Measurements from ENCODE around the gene MSL3B.

The MSL3B gene

GRCh38 chr2:233823731-233824121 is 44.5 kb downstream of the MSL3B start:
- no peaks in the 10 kb centered on the region for H3K9me3 ChIP-seq (replicated peaks; ENCODE audit: control insufficient read depth, insufficient read depth, low read depth, low read length)
- no peaks in the 10 kb centered on the region; the same call in 1 of the 2 replicates for H4K20me1 ChIP-seq (replicated peaks; ENCODE audit: control insufficient read depth, insufficient read depth, low read length)
- ChIA-PET POLR2A (interaction anchor here (0.6 to 1.1 kb wide), 3 partner anchors 11 to 188 kb away, joined by 3 read pairs; partner anchors contain the start of gene UGT1A10), CTCF (ENCODE audit: low intra/inter-chr PET ratio) (no interaction called here)
- H3K4me3 ChIP-seq = no peak overlapping the region
- H3K9ac ChIP-seq (ENCODE audit: insufficient read depth in 1 of 2, low read depth in 2 of 2, low read length in 2 of 2) = no peak overlapping the region
- H3K27ac ChIP-seq (ENCODE audit: extremely low read depth, low read depth, low read length) = no peak overlapping the region
- in situ Hi-C loops (cut with MboI) = no loop called here
- H3K36me3 ChIP-seq (ENCODE audit: control insufficient read depth, insufficient read depth, low read length) = no peaks in the 10 kb centered on the region
- no peak for DNase-seq (ENCODE audit: extremely low read depth in 1 of 4, low spot score in 3 of 4)
- no peak for FAIRE-seq
- no peak overlapping the region for H3K4me2 ChIP-seq (ENCODE audit: insufficient read depth, low read length)
- H2AFZ ChIP-seq (ENCODE audit: low read depth, low read length) = no peak overlapping the region
- H3K79me2 ChIP-seq (ENCODE audit: control insufficient read depth, insufficient read depth, low read length) = no peaks in the 10 kb centered on the region
- no TSS peak for BruUV-seq (replicated peaks)
- ATAC-seq = no peak
- intact Hi-C loops (cut with micrococcal nuclease) = no loop called here
- WGBS (ENCODE audit: insufficient coverage, low coverage, missing lambda C conversion rate) = 0% methylated on average over 4 of the region's 8 CpGs
- no peaks in the 10 kb centered on the region for H3K9me1 ChIP-seq (ENCODE audit: control insufficient read depth, insufficient read depth, low read length)
- peaks cover 0 to 3% of the 10 kb centered on the region in 2 experiments; a peak in 2 of 5 replicates for H3K4me1 ChIP-seq (replicated peaks in 1 of 2; ENCODE audit: control insufficient read depth in 2 of 2, insufficient read depth in 2 of 2, low read length in 2 of 2)
- H3K27me3 ChIP-seq (ENCODE audit: control insufficient read depth in 2 of 2, insufficient read depth in 2 of 2, low read length in 2 of 2) = peaks cover 2 to 45% of the 10 kb centered on the region in 2 experiments; a peak in 3 of 5 replicates
- TF ChIP-seq BRF1 (IDR thresholded peaks at IDR 0.05; ENCODE audit: borderline replicate concordance, extremely low read depth, insufficient read length) = no peak
- no peak for TF ChIP-seq ZNF280A (IDR thresholded peaks at IDR 0.05; ENCODE audit: low read depth, partially characterized antibody)
- no peak for TF ChIP-seq MAZ (CRISPR knock-in tag; conservative IDR thresholded peaks at IDR 0.05 in 1 of 2, IDR thresholded peaks at IDR 0.05 in 1 of 2)
- TF ChIP-seq CHD7 (IDR thresholded peaks at IDR 0.05; ENCODE audit: low read depth, low read length) = no peak
- TF ChIP-seq THAP12 (CRISPR knock-in tag; IDR thresholded peaks at IDR 0.05) = no peak
- no peak for TF ChIP-seq ZBED1 (IDR thresholded peaks at IDR 0.05)
- no peak for TF ChIP-seq CREBBP (IDR thresholded peaks at IDR 0.05; ENCODE audit: low read depth, low read length)

Data from K562 (cell line).